ENCODE results near the gene E2F2.

DNA sequence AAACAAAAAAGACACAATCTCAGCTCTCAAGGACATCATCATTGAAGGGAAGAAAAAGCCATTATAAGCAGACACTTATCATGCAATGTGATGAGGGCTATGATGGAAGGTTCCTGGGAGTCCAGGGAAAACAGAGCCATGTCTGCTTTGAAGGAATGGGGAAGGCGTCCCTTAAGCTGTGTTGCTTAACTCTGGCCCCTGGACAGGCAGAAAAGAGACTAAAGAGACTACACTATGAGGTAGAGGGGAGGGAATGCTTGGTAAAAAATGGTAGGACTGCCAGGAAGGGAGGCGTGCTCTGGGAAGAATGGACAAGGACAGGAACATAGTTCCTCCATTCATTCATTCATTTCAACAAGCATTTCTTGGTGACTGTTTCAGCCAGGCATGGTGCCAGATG lies 68.3 kb downstream of the E2F2 start:
- TF ChIP-seq, protein P1, sequence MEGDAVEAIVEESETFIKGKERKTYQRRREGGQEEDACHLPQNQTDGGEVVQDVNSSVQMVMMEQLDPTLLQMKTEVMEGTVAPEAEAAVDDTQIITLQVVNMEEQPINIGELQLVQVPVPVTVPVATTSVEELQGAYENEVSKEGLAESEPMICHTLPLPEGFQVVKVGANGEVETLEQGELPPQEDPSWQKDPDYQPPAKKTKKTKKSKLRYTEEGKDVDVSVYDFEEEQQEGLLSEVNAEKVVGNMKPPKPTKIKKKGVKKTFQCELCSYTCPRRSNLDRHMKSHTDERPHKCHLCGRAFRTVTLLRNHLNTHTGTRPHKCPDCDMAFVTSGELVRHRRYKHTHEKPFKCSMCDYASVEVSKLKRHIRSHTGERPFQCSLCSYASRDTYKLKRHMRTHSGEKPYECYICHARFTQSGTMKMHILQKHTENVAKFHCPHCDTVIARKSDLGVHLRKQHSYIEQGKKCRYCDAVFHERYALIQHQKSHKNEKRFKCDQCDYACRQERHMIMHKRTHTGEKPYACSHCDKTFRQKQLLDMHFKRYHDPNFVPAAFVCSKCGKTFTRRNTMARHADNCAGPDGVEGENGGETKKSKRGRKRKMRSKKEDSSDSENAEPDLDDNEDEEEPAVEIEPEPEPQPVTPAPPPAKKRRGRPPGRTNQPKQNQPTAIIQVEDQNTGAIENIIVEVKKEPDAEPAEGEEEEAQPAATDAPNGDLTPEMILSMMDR (IDR thresholded peaks at IDR 0.05; ENCODE audit: insufficient read depth, low read length, poor library complexity, severe bottlenecking), result no peak
- TF ChIP-seq EZH2phosphoT487 (conservative IDR thresholded peaks at IDR 0.05; ENCODE audit: low read length), result no peak

All from SU-DHL-6 (cell line).